ENCODE results near the gene DISC1.

- TF ChIP-seq ESRRA (CRISPR knock-in tag; IDR thresholded peaks at IDR 0.05; ENCODE audit: low read depth): no peak
- no peak for TF ChIP-seq CTCF (CRISPR knock-in tag; IDR thresholded peaks at IDR 0.05)
- no peak for TF ChIP-seq ZBTB8A (CRISPR knock-in tag; IDR thresholded peaks at IDR 0.05; ENCODE audit: borderline replicate concordance, low read depth)
- TF ChIP-seq PCBP1 (IDR thresholded peaks at IDR 0.05; ENCODE audit: borderline replicate concordance, low read depth, low read length): no peak
- no peak for TF ChIP-seq ZNF703 (CRISPR knock-in tag; IDR thresholded peaks at IDR 0.05; ENCODE audit: borderline replicate concordance)
- no peak for TF ChIP-seq ZZZ3 (CRISPR knock-in tag; IDR thresholded peaks at IDR 0.05; ENCODE audit: borderline replicate concordance)
- no peak for TF ChIP-seq POLR2AphosphoS5 (IDR thresholded peaks at IDR 0.05; ENCODE audit: low read depth, low read length)
- no peak for TF ChIP-seq ZBTB38 (CRISPR knock-in tag; IDR thresholded peaks at IDR 0.05)
- peak in 1 of 2 experiments; percentile 14; a peak in 1 of 4 replicates for TF ChIP-seq EP300 (IDR thresholded peaks at IDR 0.05; ENCODE audit: low read depth in 2 of 2, low read length in 2 of 2)
- TF ChIP-seq EP300 (CRISPR knock-in tag; IDR thresholded peaks at IDR 0.05; ENCODE audit: borderline replicate concordance): no peak
- no peak for TF ChIP-seq POLR2AphosphoS2 (IDR thresholded peaks at IDR 0.05; ENCODE audit: low read depth, low read length)
- TF ChIP-seq FOXC1 (CRISPR knock-in tag; IDR thresholded peaks at IDR 0.05; ENCODE audit: borderline replicate concordance): no peak
- TF ChIP-seq SUZ12 (IDR thresholded peaks at IDR 0.05; ENCODE audit: low read depth, low read length): no peak
- TF ChIP-seq SOX13 (IDR thresholded peaks at IDR 0.05): no peak
- peak in 1 of 2 experiments; percentile 73; a peak in 1 of 4 replicates for TF ChIP-seq SOX13 (CRISPR knock-in tag; conservative IDR thresholded peaks at IDR 0.05 in 1 of 2, IDR thresholded peaks at IDR 0.05 in 1 of 2)
- TF ChIP-seq ZNF7 (CRISPR knock-in tag; IDR thresholded peaks at IDR 0.05): no peak
Measured at GRCh38 chr1:231576804-231577718, 49.5 kb upstream of the DISC1 start.
